Gastroesophageal sphincter (tissue), 3 donors: ENCODE results near the gene COX15.

Source experiments
- CTCF ChIP-seq, 4 experiments: fragments of 200-600 bp in 2 of 4; fragments of 450-650 bp in 2 of 4; sonication (generic) in 1 of 4; IDR thresholded peaks; one replicate each; pipeline ENCODE4 v1.5.1; 2017 to 2019; ENCODE audit warnings: antibody characterized with exemption in 4 of 4, mild to moderate bottlenecking in 2 of 4, moderate library complexity in 2 of 4
- EP300 ChIP-seq: sonication (generic); formaldehyde crosslinking; IDR thresholded peaks from one replicate; pipeline ENCODE4 v1.6.1; 2017; ENCODE audit warnings: antibody characterized with exemption, mild to moderate bottlenecking
- POLR2A ChIP-seq, 2 donors: fragments of 450-650 bp; IDR thresholded peaks; one replicate each; pipeline ENCODE4 v1.6.1; 2017; ENCODE audit warnings: antibody characterized with exemption in 2 of 2, mild to moderate bottlenecking in 2 of 2, moderate library complexity in 1 of 2
- POLR2AphosphoS5 ChIP-seq: sonication (generic); formaldehyde crosslinking; IDR thresholded peaks from one replicate; pipeline ENCODE4 v1.6.1; 2017; ENCODE audit warnings: antibody characterized with exemption

GRCh38 chr10:99695761-99696160 lies 36.2 kb downstream of the COX15 start:
- no peak for TF ChIP-seq POLR2A (IDR thresholded peaks at IDR 0.05)
- no peak for TF ChIP-seq CTCF (IDR thresholded peaks at IDR 0.05)
- TF ChIP-seq POLR2AphosphoS5, result no peak
- no peak for TF ChIP-seq EP300
